OCI-LY7 (cell line): ENCODE measurements around the gene ZNF189. TPM values are rescaled to one million over a fixed set of nuclear protein-coding genes. Genes with fewer than 3 reads are reported as not detected.
A peak's percentile ranks its signal among the peaks of the same experiment; 100 is the strongest.

ENCODE experiments used
- Bru-seq: library from RNA; stranded (reverse); fragments of 400-500 nt; gene quantifications from one replicate; lab custom pipeline; 2021; lab: Mats Ljungman, UMichigan
- BruChase-seq, 2 experiments: library from RNA; stranded (reverse); fragments of 400-500 nt; gene quantifications; one replicate each; lab custom pipeline; 2021; lab: Mats Ljungman, UMichigan
- BruUV-seq: library from RNA; stranded (reverse); fragments of 400-500 nt; replicated peaks from 2 replicates; lab custom pipeline; 2021; lab: Mats Ljungman, UMichigan
- CTCF ChIA-PET: fragments of 300-600 bp; sonication (Branson Sonifier 250); formaldehyde crosslinking; loops from one replicate; lab custom pipeline; 2022; ENCODE audit warnings: antibody characterized with exemption; ENCODE audit not compliant: unreplicated experiment; lab: Charles Lee
- POLR2A ChIA-PET: fragments of 300-600 bp; sonication (Branson Sonifier 250); formaldehyde crosslinking; loops from one replicate; lab custom pipeline; 2022; ENCODE audit warnings: antibody characterized with exemption; lab: Charles Lee
- DNase-seq: peaks from one replicate; pipeline ENCODE4 v3.0.0-alpha.2; 2015; ENCODE audit warnings: low spot score
- H2AFZ ChIP-seq: fragments of 200-600 bp; sonication (generic), shearing (Covaris generic); 2 replicates; pipeline ENCODE4 v1.6.1; 2014; ENCODE audit warnings: mild to moderate bottlenecking, antibody characterized with exemption, low read length, moderate library complexity
- H3K27ac ChIP-seq: fragments of 200-600 bp; sonication (generic); 2 replicates; pipeline ENCODE4 v1.5.1; 2014; ENCODE audit warnings: mixed run types, low read depth, mild to moderate bottlenecking, moderate library complexity, low read length, inconsistent platforms; ENCODE audit not compliant: poor library complexity, severe bottlenecking
- H3K36me3 ChIP-seq: fragments of 200-600 bp; sonication (generic); 2 replicates; pipeline ENCODE4 v1.6.1; 2014; ENCODE audit warnings: mild to moderate bottlenecking, antibody characterized with exemption, low read length, moderate library complexity, mixed read lengths; ENCODE audit not compliant: insufficient read depth
- H3K4me1 ChIP-seq: fragments of 200-600 bp; sonication (generic); 2 replicates; pipeline ENCODE4 v1.5.1; 2014; ENCODE audit warnings: mild to moderate bottlenecking, low read length; ENCODE audit not compliant: insufficient read depth, poor library complexity, severe bottlenecking
- H3K4me2 ChIP-seq: fragments of 200-600 bp; sonication (generic); 2 replicates; pipeline ENCODE4 v1.6.1; 2014; ENCODE audit warnings: mild to moderate bottlenecking, low read length
- H3K4me3 ChIP-seq: fragments of 200-600 bp; sonication (generic); 2 replicates; pipeline ENCODE4 v1.5.1; 2014; ENCODE audit warnings: mild to moderate bottlenecking, low read depth, low read length; ENCODE audit not compliant: poor library complexity, severe bottlenecking
- H3K79me2 ChIP-seq: fragments of 200-600 bp; sonication (generic); 2 replicates; pipeline ENCODE4 v1.6.1; 2016; ENCODE audit warnings: low read depth, mild to moderate bottlenecking, low read length, moderate library complexity, mixed read lengths; ENCODE audit not compliant: insufficient read depth
- H3K9me2 ChIP-seq: fragments of 200-600 bp; sonication (generic); 2 replicates; pipeline ENCODE4 v1.6.1; 2016; ENCODE audit warnings: mild to moderate bottlenecking, low read length, mixed read lengths; ENCODE audit not compliant: insufficient read depth
- H3K9me3 ChIP-seq: fragments of 200-600 bp; sonication (generic); 2 replicates; pipeline ENCODE4 v1.6.1; 2014; ENCODE audit warnings: mild to moderate bottlenecking, mixed run types, low read length, mixed read lengths
- H4K20me1 ChIP-seq: fragments of 200-600 bp; sonication (generic); 2 replicates; pipeline ENCODE4 v1.6.1; 2014; ENCODE audit warnings: mild to moderate bottlenecking, antibody characterized with exemption, low read length, moderate library complexity, mixed read lengths; ENCODE audit not compliant: insufficient read depth
- CTCF ChIP-seq: fragments of 200-600 bp; sonication (generic); conservative IDR thresholded peaks from 2 replicates; pipeline ENCODE4 v1.5.1; 2014; ENCODE audit warnings: mild to moderate bottlenecking, antibody characterized with exemption, low read length, moderate library complexity, mixed read lengths
- EZH2phosphoT487 ChIP-seq: fragments of 200-600 bp; sonication (generic); IDR thresholded peaks from 2 replicates; pipeline ENCODE4 v1.6.1; 2018; ENCODE audit warnings: low read depth, borderline replicate concordance, mild to moderate bottlenecking, mixed run types, antibody characterized with exemption, low read length, moderate library complexity, mixed read lengths
- intact Hi-C: fragments of 100-400 bp; cut with micrococcal nuclease; formaldehyde crosslinking; loops from one replicate; pipeline ENCODE4 v1.10.0; 2022; ENCODE audit not compliant: unreplicated experiment
- long read RNA-seq: library from polyadenylated mRNA; stranded (forward); transcript quantifications from one replicate; pipeline ENCODE4 v2.0.0, GENCODE V29; 2022
- total RNA-seq, 2 experiments: library from RNA; depleted of rRNA in 1 of 2; stranded (reverse); fragments of >200 nt in 1 of 2; shearing (Covaris generic) in 1 of 2; gene quantifications; 2 replicates each; pipeline ENCODE4 v1.2.3, GENCODE V29; 2014 to 2022

ZNF189 gene
- 11.0 and 11.7 TPM in 2 replicates for total RNA-seq (2014; rRNA removed; shearing (Covaris generic))
- 17.3 and 17.8 TPM in 2 replicates for total RNA-seq (2022)
- percentile 91 among the genes with signal in this experiment for Bru-seq, nascent RNA
- BruChase-seq, experiment 1, labeled RNA remaining after a 6-hour chase, result percentile 82 among the genes with signal in this experiment
- BruChase-seq, experiment 2, labeled RNA remaining after a 2-hour chase, result percentile 87 among the genes with signal in this experiment
- long read RNA-seq, partial matches to known transcripts, result 0 of 4 reads
- long read RNA-seq, other reads (novel, unspliced or antisense), result 2 of 4 reads

GRCh38 chr9:101398068-101398929 lies at the start of gene ZNF189, which contains the start of gene MRPL50:
Gene ZNF189, plus strand, starts transcription at chr9:101398851. Its CDS starts 306 bp downstream, at chr9:101399157.
Gene MRPL50, minus strand, starts transcription at chr9:101398618. Its CDS starts 26 bp downstream, at chr9:101398592.
- Histone ChIP-seq H3K36me3 (peaks cover 67% of the 10 kb centered on the region), H4K20me1 (peaks cover 5% of the 10 kb centered on the region; the same call in 1 of the 2 replicates), H3K4me2 (peak within 1 kb of the TSS; percentile 100), H3K9me3 (peaks cover 29% of the 10 kb centered on the region; the same call in 1 of the 2 replicates), H2AFZ (peak within 1 kb of the TSS; percentile 85; the same call in 1 of the 2 replicates), H3K4me1 (peaks cover 28% of the 10 kb centered on the region), H3K27ac (peak within 1 kb of the TSS; percentile 54), H3K9me2 (no peaks in the 10 kb centered on the region), H3K79me2 (peaks cover 68% of the 10 kb centered on the region), H3K4me3 (peak within 1 kb of the TSS; percentile 95)
- DNase-seq, result peak; percentile 97
- no peak for TF ChIP-seq CTCF
- TF ChIP-seq EZH2phosphoT487, result no peak
- ChIA-PET POLR2A (interaction anchor here (0.5 to 2.8 kb wide), 8 partner anchors 10 to 999 kb away, joined by 3 to 15 read pairs (median 4); no protein-coding TSS in a partner anchor), CTCF (no interaction called here)
- intact Hi-C loops, result loop anchor here (5.0 kb wide), 1 partner anchor 134 kb away; the partner anchor contains the start of gene RNF20
- BruUV-seq, result TSS peak; percentile 74

GRCh38 chr9:101350285-101350684 lies 48.4 kb upstream of the ZNF189 start:
- Histone ChIP-seq H3K4me3 (no peak overlapping the region), H4K20me1 (no peaks in the 10 kb centered on the region), H3K27ac (no peak overlapping the region), H3K4me1 (no peaks in the 10 kb centered on the region), H3K4me2 (no peak overlapping the region), H3K36me3 (no peaks in the 10 kb centered on the region), H3K9me2 (no peaks in the 10 kb centered on the region), H3K9me3 (no peaks in the 10 kb centered on the region), H3K79me2 (no peaks in the 10 kb centered on the region), H2AFZ (no peak overlapping the region)
- no peak for TF ChIP-seq EZH2phosphoT487
- no peak for TF ChIP-seq CTCF
- intact Hi-C loops, result no loop called here
- no TSS peak for BruUV-seq
- no peak for DNase-seq
- POLR2A ChIA-PET, result interaction anchor here (0.7 kb wide), 1 partner anchor 154 kb away, joined by 3 read pairs; no protein-coding TSS in a partner anchor
- CTCF ChIA-PET, result no interaction called here
